Ishikawa (cell line): Measurements from ENCODE around the gene CACNA1D.

Experiments
- CEBPB ChIP-seq: IDR thresholded peaks from 2 replicates; pipeline ENCODE4 v1.6.1; 2012
- CREB1 ChIP-seq: IDR thresholded peaks from 2 replicates; pipeline ENCODE4 v1.6.1; 2012; ENCODE audit warnings: low read depth
- EGR1 ChIP-seq: IDR thresholded peaks from 2 replicates; pipeline ENCODE4 v1.6.1; 2012
- EP300 ChIP-seq: IDR thresholded peaks from 2 replicates; pipeline ENCODE4 v1.6.1; 2012; ENCODE audit warnings: borderline replicate concordance
- FOXM1 ChIP-seq: IDR thresholded peaks from 2 replicates; pipeline ENCODE4 v1.6.1; 2012; ENCODE audit warnings: low read depth, borderline replicate concordance
- MAX ChIP-seq: IDR thresholded peaks from 2 replicates; pipeline ENCODE4 v1.6.1; 2012
- NFIC ChIP-seq: IDR thresholded peaks from 2 replicates; pipeline ENCODE4 v1.6.1; 2012
- RAD21 ChIP-seq: IDR thresholded peaks from 2 replicates; pipeline ENCODE4 v1.6.1; 2012; ENCODE audit warnings: low read depth
- REST ChIP-seq: IDR thresholded peaks from 2 replicates; pipeline ENCODE4 v1.6.1; 2012; ENCODE audit warnings: low read depth, mild to moderate bottlenecking
- TAF1 ChIP-seq: IDR thresholded peaks from 2 replicates; pipeline ENCODE4 v1.6.1; 2012; ENCODE audit warnings: low read depth, mild to moderate bottlenecking
- TCF12 ChIP-seq: IDR thresholded peaks from 2 replicates; pipeline ENCODE4 v1.6.1; 2012; ENCODE audit warnings: low read depth
- TEAD4 ChIP-seq: IDR thresholded peaks from 2 replicates; pipeline ENCODE4 v1.6.1; 2012
- USF1 ChIP-seq: IDR thresholded peaks from 2 replicates; pipeline ENCODE4 v1.6.1; 2012
- YY1 ChIP-seq: IDR thresholded peaks from 2 replicates; pipeline ENCODE4 v1.6.1; 2012; ENCODE audit warnings: low read depth
- ZBTB7A ChIP-seq: IDR thresholded peaks from 2 replicates; pipeline ENCODE4 v1.6.1; 2012; ENCODE audit warnings: low read depth

Gene CACNA1D

GRCh38 chr3:53552730-53553129 lies 58.3 kb downstream of the CACNA1D start:
- TF ChIP-seq USF1 (no peak), TCF12 (no peak), ZBTB7A (no peak)

DNA sequence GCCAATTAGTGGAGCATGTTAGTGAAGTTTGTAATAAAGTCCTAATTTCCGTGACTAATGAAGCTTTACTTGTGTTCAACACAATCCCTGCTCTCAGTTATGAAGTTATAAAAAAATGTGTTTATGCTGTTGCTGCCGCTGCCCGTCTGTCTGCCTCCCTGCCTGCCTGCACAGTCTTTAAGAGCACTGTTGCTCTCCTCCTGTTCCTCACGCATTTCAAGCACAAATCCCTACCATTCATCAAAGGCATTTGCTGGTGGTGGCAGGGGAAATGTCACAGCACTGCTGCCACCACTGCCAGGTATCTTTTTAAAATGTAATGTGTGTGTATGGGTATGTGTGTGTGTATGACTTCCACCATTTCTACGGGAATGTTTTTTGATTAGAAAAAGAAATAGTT lies 58.8 kb downstream of the CACNA1D start:
- TF ChIP-seq ZBTB7A = no peak
- no peak for TF ChIP-seq TAF1
- no peak for TF ChIP-seq FOXM1
- TF ChIP-seq REST = no peak
- no peak for TF ChIP-seq CREB1
- no peak for TF ChIP-seq EGR1
- no peak for TF ChIP-seq TCF12
- TF ChIP-seq TEAD4 = no peak
- no peak for TF ChIP-seq USF1

DNA sequence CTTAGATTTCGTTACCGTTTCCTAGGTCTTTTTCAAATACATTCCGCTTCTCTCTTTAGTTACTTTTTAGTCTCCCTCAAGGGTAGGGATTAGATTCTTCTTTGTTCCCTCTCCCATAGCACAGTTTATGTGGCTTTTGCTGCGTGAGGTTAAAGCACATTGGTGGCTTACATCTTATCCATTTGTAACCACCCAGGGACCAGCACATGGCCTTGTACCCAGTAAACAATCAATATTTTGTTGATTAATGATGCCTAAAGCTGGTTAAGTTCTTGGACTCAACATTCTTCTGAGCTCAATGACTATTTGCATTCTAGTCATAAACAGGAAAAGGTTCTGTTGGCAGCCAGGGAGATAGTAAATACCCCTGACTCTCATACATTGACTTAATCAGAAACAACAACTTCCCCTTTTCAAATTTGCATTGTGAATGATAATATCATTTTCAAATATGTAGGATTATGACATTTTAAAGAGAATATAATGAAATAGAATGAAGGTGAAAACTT lies 60.2 kb downstream of the CACNA1D start:
- TF ChIP-seq YY1 = no peak
- TF ChIP-seq TAF1 = no peak
- TF ChIP-seq NFIC = no peak
- no peak for TF ChIP-seq ZBTB7A
- no peak for TF ChIP-seq EP300
- TF ChIP-seq REST = no peak
- TF ChIP-seq MAX = no peak
- TF ChIP-seq CREB1 = no peak
- TF ChIP-seq RAD21 = no peak
- TF ChIP-seq TEAD4 = no peak

DNA sequence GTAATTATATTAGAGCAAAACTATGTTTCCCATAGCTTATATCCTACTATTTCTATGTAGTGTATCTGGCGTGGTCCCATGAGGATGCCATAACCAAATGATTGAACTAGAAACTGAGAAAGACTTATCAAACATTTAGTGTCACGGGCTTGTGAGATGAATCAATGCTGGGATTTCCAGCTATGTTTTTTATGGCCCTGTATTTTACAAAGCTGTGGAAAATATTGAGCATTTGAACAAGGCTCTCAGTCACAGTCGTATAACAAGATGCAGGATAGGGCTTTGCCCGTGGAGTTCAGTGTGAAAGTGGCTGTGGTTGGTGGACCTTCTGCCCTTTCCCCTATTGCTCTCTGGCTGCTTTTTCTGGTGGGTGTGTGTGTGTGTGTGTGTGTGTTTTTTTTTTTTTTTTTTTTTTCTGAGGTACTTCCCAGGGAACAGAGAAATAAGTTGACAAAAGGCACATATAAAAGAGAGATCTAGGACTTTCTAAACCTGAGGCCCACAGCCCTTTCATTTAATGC lies 60.7 kb downstream of the CACNA1D start:
- no peak for TF ChIP-seq TAF1
- no peak for TF ChIP-seq ZBTB7A
- no peak for TF ChIP-seq YY1
- no peak for TF ChIP-seq REST
- TF ChIP-seq NFIC = no peak
- TF ChIP-seq EP300 = no peak
- no peak for TF ChIP-seq CREB1

- TF ChIP-seq CREB1 = no peak
- no peak for TF ChIP-seq YY1
- TF ChIP-seq REST = no peak
- no peak for TF ChIP-seq TAF1
- TF ChIP-seq EGR1 = no peak
- TF ChIP-seq RAD21 = no peak
- no peak for TF ChIP-seq MAX
- TF ChIP-seq FOXM1 = no peak
- TF ChIP-seq CEBPB = no peak
- TF ChIP-seq TEAD4 = no peak
- TF ChIP-seq NFIC = no peak
- no peak for TF ChIP-seq USF1
- TF ChIP-seq ZBTB7A = no peak
- TF ChIP-seq EP300 = no peak
Measured at GRCh38 chr3:53566461-53567145, 72.2 kb downstream of the CACNA1D start.
